Pancreas (tissue), 10 donors: Measurements from ENCODE around the gene UBAC1. TPM values are rescaled to one million over a fixed set of nuclear protein-coding genes. Genes with fewer than 3 reads are reported as not detected.

Experiments used
- ATAC-seq, 4 donors: fragments of 200-7000 bp; cut with Tn5 transposase; one replicate each; pipeline versions ENCODE4 v1.8.0 to v1.9.1; 2020; ENCODE audit warnings: mild to moderate bottlenecking in 4 of 4, moderate library complexity in 4 of 4
- DNase-seq, 6 donors: peaks; one replicate each; pipeline ENCODE4 v3.0.0-alpha.2; 2020
- FAIRE-seq: peaks from 2 replicates; lab custom pipeline; 2012; peaks lifted over from hg19 to GRCh38; lab: Jason Lieb, UNC
- H3K27ac ChIP-seq, 4 donors: fragments of 200-600 bp; sonication (generic); 1 replicate in 3 of 4; 2 replicates in 1 of 4; pipeline versions ENCODE4 v1.5.0 to v1.8.0; 2020
- H3K27me3 ChIP-seq, 4 donors: fragments of 200-600 bp; one replicate each; pipeline ENCODE4 v1.8.0; 2021
- H3K36me3 ChIP-seq, 3 donors: fragments of 200-600 bp; sonication (generic) in 1 of 3; one replicate each; pipeline versions ENCODE4 v1.5.0 to v1.8.0; 2020 to 2021
- H3K4me1 ChIP-seq, 3 donors: fragments of 200-600 bp; one replicate each; pipeline ENCODE4 v1.8.0; 2021
- H3K4me3 ChIP-seq, 4 donors: fragments of 200-600 bp; sonication (generic) in 2 of 4; one replicate each; pipeline versions ENCODE4 v1.5.0 to v1.8.0; 2020 to 2021
- H3K9me3 ChIP-seq, 4 donors: fragments of 200-600 bp; one replicate each; pipeline ENCODE4 v1.8.0; 2021
- WGBS, 2 donors: extraction: QIAGEN DNeasy Blood & Tissue Kit; methylation state at CpG; one replicate each; pipeline ENCODE4 v1.1.7; 2013; 5-methylcytosine and 5-hydroxymethylcytosine counted together
- intact Hi-C, 3 donors: fragments of 100-400 bp; cut with DNase I; formaldehyde crosslinking; loops; one replicate each; pipeline versions ENCODE4 v1.11.1 to v1.14.2; 2022
- polyA plus RNA-seq, 2 donors: library from polyadenylated mRNA; stranded (reverse); fragments of 200-250 nt; gene quantifications; one replicate each; pipeline ENCODE4 v1.2.3, GENCODE V29; 2013
- total RNA-seq, 6 donors: library from RNA; stranded (reverse); fragmentation: NEBNext Ultra II Directional in 4 of 6; extraction: Animal tissue kit (Norgen Biotek cat#: 25700) in 4 of 6; gene quantifications; one replicate each; pipeline versions ENCODE4 v1.2.1 to v1.2.4, GENCODE V29; 2021 to 2023
- TF ChIP-seq, protein P1 (sequence below), 4 donors: fragments of 200-600 bp; sonication (generic) in 3 of 4; IDR thresholded peaks; one replicate each; pipeline versions ENCODE4 v1.5.0 to v1.8.0; 2021; ENCODE audit warnings: antibody characterized with exemption in 4 of 4
- donor health status: healthy with polysubstance abuse.
- donor health status: DM: no; HTN: no; CAD: no; lungs with moderate emphysema.
- donor health status: DM: no; HTN: no; CAD: no.
- donor health status: control.
- donor health status: control.
- donor health status: Bipolar disorder and iron deficiency.
- donor health status: DM: yes; HTN: yes; CAD: no.
- donor health status: DM: no; HTN: no; CAD: no.
- donor health status: DM: no; HTN: no; CAD: no.
- donor health status: DM: yes; HTN: yes; CAD: no.

The UBAC1 gene
- total and polyA plus RNA-seq, 8 donors: 9.8 to 33.7 (median 14.4) TPM

DNA sequence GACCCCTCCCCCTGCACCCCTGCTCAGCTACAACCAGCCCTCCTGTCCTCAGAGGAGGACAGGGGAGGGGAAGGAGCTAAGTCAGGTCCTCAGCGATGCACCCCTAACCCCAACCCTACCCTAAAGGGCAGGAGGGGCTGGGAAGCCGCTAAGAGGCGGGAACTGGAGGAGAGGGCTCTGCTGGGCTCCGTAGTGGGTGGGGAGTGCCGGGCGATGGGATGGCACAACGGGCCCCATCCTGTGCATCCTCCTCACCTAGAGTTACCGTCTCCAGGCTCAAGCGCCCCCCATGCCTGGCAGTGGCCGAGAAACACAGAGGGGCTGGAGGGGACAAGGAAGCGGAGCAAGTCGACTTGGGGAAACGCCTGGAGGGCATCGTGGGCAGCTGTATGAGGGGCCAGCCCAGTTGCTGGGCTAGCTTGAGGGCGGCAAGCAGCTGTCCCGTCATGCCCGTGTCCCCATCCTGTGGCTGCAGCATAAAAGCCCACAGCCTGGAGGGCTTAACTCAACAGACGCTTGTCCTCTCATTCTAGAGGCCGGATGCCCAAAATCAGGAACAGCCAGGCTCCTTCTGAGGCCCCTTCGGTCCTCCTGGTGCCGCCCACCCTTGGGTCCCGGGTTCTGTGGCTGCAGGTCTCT lies 23.0 kb upstream of the UBAC1 start:
- FAIRE-seq (no peak), DNase-seq (no peak), ATAC-seq (no peak)
- TF ChIP-seq, protein P1, sequence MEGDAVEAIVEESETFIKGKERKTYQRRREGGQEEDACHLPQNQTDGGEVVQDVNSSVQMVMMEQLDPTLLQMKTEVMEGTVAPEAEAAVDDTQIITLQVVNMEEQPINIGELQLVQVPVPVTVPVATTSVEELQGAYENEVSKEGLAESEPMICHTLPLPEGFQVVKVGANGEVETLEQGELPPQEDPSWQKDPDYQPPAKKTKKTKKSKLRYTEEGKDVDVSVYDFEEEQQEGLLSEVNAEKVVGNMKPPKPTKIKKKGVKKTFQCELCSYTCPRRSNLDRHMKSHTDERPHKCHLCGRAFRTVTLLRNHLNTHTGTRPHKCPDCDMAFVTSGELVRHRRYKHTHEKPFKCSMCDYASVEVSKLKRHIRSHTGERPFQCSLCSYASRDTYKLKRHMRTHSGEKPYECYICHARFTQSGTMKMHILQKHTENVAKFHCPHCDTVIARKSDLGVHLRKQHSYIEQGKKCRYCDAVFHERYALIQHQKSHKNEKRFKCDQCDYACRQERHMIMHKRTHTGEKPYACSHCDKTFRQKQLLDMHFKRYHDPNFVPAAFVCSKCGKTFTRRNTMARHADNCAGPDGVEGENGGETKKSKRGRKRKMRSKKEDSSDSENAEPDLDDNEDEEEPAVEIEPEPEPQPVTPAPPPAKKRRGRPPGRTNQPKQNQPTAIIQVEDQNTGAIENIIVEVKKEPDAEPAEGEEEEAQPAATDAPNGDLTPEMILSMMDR (IDR thresholded peaks at IDR 0.05): no peak
- Histone ChIP-seq H3K4me3 (no peak overlapping the region), H3K27me3 (peaks cover 0 to 13% (median 0%) of the 10 kb centered on the region in 4 donors), H3K36me3 (no peaks in the 10 kb centered on the region), H3K4me1 (peaks cover 0 to under 1% (median 0%) of the 10 kb centered on the region in 3 donors), H3K27ac (no peak overlapping the region), H3K9me3 (no peaks in the 10 kb centered on the region)
- intact Hi-C loops: no loop called here
- 50 to 54% methylated on average over 22 of the region's 22 CpGs for WGBS, 2 donors

DNA sequence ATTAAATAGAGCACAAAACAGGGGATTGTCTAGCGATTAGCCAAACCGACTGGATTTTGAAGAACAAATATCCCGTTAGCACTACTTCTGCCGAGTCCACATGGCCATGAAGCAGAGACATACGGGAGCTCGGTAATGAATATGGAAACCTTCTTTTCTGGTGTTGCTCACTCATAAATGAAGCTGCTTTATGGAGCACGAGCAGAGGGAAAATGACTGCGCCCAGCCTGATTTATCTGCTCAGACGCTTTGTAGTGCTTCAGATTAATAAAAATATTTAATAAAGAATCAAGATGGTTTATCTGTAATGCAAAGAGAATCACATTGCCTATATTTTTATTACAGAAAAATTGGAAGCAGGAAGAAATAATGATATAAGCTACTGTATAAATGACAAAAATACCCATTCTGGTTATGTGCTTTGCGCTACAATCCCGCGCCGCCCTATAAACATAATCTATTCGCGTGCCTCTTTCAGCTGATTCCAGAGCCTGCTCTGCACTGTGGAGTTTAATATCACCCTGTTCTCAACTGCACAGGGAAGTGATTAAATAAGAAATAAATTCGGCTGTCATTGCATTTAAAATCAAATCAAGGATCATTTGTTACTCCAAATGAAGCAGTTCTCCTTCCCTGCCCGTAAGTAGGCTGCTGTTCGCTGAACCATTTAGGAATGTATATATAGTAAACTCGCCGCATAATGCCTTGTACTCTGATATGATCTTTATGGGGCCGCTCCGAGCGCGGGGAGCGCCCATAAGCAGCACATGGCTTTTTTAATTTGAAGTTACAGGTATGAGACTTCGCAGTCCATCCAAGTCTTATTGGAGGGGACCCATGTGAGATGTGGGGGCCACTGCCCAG lies 22.3 kb upstream of the UBAC1 start:
- DNase-seq (no peak), ATAC-seq (no peak), FAIRE-seq (no peak)
- intact Hi-C loops: no loop called here
- Histone ChIP-seq H3K4me1 (no peaks in the 10 kb centered on the region), H3K4me3 (no peak overlapping the region), H3K36me3 (no peaks in the 10 kb centered on the region), H3K9me3 (no peaks in the 10 kb centered on the region), H3K27me3 (peaks cover 0 to 13% (median 0%) of the 10 kb centered on the region in 4 donors), H3K27ac (no peak overlapping the region)
- WGBS, 2 donors: 58 to 66% methylated on average over 26 of the region's 26 CpGs
- TF ChIP-seq, protein P1 (IDR thresholded peaks at IDR 0.05): no peak

DNA sequence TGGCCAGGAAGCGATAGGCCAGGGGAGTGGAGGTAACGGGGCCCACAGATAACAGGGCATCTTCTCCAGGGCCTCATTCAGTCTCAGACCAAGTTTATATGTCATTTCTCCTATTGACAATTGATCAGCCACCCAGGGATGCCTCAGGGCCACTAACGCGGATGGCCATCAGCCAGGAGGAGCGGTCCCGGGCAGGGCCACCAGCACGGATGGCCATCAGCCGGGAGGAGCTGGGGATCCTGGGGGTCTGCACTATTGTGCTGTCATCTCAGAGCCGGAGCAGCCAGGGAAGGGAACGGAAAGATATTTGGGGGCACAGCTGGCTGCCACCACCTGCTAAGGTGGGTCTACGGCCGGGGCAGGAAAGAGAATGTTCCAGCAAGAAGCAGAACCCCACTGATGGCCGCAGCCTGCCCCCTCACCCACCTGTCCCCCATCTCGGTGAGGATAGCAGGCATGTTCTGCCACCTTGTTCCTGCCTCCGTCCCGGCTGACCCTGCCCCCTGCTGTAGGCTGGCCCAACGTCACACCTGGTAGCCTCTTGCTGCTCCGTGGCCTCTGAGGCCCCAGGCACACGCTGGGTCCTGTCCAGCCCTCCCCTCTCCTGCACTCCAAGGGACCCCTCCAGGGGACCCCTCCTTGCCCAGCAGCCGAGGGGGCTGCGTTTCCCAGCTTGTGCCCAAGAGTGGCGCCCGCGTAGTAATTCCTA lies 21.5 kb upstream of the UBAC1 start:
- DNase-seq: peak in 1 of 6 donors; percentile 61
- intact Hi-C loops: no loop called here
- WGBS, 2 donors: 58 to 67% methylated on average over 21 to 24 of the region's 24 CpGs

DNA sequence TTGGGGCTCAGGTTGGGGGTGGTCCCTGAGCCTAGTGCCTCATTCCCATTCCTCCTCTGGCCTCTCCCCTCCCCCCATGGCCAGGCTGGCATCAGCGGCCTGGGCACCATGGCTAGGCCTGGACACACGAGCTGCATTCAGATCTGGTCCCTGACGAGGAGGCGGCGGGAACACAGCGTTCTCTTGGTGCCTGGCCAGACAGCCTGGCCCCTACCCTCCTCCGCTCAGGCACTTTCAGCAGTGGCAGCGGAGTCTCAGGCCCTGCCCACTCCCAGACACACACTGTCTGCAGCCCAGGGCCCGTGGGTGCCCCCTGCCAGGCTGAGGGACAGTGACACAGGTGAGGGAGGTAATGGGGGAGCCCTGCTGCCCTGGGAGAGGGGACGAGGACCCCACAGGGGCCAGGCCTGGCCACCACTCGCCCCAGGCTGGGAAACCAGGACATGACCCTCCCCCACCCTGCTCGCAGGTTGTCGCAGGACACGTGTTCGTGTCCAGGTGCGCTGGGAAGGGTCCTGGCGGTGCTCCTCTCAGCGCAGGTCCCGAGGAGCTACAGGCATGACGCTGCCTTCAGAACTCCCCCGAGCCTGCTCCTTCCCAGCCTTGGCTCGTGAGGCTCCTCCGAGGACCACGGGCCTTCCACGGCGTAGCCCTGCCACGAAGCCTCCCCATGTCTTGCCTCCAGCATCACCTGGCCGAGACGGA lies 19.9 kb upstream of the UBAC1 start:
- H3K27me3 ChIP-seq: no peaks in the 10 kb centered on the region
- no peak for FAIRE-seq
- peak in 1 of 6 donors; percentile 57 for DNase-seq

More for the DNA sequence above, 21.5 kb upstream of the UBAC1 start:
- H3K36me3 ChIP-seq: no peaks in the 10 kb centered on the region
- H3K9me3 ChIP-seq: no peaks in the 10 kb centered on the region
- peaks cover 0 to 10% (median 0%) of the 10 kb centered on the region in 4 donors for H3K27me3 ChIP-seq
- no peak for ATAC-seq
- H3K4me3 ChIP-seq: no peak overlapping the region
- no peaks in the 10 kb centered on the region for H3K4me1 ChIP-seq
- H3K27ac ChIP-seq: no peak overlapping the region
- TF ChIP-seq, protein P1 (IDR thresholded peaks at IDR 0.05): no peak
- no peak for FAIRE-seq

More for the DNA sequence above, 19.9 kb upstream of the UBAC1 start:
- no peak for ATAC-seq
- H3K27ac ChIP-seq: no peak overlapping the region
- no peaks in the 10 kb centered on the region for H3K9me3 ChIP-seq
- H3K4me1 ChIP-seq: no peaks in the 10 kb centered on the region
- 72 to 83% methylated on average over 29 of the region's 29 CpGs for WGBS, 2 donors
- TF ChIP-seq, protein P1 (IDR thresholded peaks at IDR 0.05): no peak
- H3K4me3 ChIP-seq: no peak overlapping the region
- H3K36me3 ChIP-seq: no peaks in the 10 kb centered on the region
- intact Hi-C loops: no loop called here
